Amniotic stem cell (primary cell): ENCODE measurements around the gene TBX1.

Experiments
- DNase-seq: peaks from one replicate; lab custom pipeline; 2025; lab: John Stamatoyannopoulos, UW

TBX1 gene

DNA sequence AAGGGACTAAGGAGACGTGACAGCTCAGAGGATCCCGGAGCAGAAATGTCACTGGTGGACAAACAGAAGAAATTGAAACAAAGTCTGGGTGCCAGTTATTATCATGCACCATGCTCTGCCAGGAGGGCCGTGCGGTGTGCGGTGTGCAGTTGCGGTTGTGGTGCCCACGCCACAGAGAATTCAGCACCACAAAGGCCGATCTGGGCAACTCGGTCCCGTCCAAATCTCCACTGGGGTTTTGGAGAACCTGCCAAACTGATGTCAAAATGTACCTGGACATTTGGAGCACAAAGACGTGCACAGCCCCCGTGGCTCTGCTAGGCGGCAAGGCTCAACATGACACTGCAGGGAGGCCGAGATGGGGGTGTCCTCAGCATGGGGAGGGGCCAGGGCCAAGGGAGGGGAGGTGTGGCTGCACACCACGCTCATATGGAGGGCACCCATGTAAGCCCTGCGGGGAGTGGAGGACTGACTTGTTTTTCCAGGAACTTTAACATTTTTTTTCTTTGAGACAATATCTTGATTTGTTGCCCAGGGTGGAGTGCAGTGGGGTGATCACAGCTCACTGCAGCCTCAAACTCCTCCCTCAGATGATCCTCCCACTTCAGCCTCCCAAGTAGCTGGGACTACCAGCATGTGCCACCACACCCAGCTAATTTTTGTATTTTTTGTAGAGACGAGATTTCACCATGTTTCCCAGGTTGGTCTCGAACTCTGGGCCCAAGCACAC is 54.7 kb downstream of the TBX1 start:
- DNase-seq, result no peak

DNA sequence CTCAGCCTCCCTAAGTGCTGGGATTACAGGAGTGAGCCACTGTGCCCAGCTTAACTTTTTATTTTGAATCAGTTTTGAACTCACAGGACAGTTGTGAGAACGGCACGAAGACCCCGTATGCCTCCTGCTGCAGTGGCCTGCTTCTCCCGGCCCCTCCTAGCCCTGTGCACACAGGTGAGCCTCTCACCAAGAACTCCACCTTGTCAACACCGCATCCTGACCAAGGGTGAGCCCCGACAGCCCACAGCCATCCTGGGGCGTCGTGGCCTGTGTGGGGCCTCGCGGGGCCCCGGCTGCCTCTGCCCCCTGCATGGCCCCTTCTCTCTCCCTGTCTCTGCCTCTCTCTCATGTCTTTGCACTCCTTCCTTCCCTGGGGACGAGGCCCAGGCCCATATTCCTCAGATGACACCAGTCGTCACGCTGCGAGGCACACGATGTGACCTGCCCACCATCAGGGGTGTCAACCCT is 55.3 kb downstream of the TBX1 start:
- DNase-seq, result no peak

DNA sequence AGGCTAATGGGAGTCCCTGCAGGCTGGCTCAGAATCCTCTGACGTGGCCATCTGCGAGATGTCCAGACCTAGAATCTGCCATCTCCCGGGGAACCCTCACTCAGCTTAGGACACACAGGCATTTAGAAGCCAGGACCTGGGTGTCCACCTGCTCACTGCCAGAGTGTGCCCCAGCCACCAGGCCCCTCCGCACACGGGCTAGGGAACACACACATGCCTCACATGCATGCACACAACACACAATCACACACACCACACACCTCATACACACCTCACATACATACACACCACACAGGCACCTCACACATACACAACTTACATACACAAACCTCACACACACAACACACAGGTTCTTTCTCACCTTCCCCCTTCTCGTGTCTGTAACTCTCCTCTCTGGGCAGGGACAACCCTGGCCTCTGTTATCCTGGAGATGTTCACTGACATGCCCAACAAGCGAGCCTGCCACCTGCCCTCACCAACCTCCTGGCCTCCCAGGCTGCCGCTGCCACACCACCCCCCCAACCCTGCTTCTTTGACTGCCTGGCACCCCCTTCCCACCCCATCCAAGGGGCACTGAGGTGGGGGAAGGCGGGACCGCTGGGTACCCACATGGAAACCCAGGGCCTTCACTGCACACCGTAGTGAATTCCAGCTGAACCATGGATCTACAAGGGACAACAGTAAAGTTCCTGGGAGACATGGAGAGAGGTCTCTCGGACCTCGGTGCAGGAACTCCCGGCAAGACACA is 56.0 kb downstream of the TBX1 start:
- no peak for DNase-seq
